ENCODE results near the gene NUMA1.

GRCh38 chr11:72084076-72084475 is 3.7 kb upstream of the NUMA1 start:
- TF ChIP-seq CTCF (conservative IDR thresholded peaks at IDR 0.05): no peak
- no peak for TF ChIP-seq EZH2 (IDR thresholded peaks at IDR 0.05; ENCODE audit: low read depth)

Measured in PC-9 (cell line).